HG02938 (cell line): ENCODE measurements around the gene OPCML.

ENCODE experiments used
- ATAC-seq: cut with Tn5 transposase; IDR thresholded peaks from one replicate; pipeline ENCODE4 v1.9.1; 2021; ENCODE audit warnings: mild to moderate bottlenecking, moderate library complexity; ENCODE audit not compliant: unreplicated experiment

The OPCML gene

GRCh38 chr11:132551016-132551415 is 981.3 kb downstream of the OPCML start:
- no peak for ATAC-seq

- ATAC-seq = no peak
Observed at GRCh38 chr11:132549561-132549960, 982.7 kb downstream of the OPCML start.

DNA sequence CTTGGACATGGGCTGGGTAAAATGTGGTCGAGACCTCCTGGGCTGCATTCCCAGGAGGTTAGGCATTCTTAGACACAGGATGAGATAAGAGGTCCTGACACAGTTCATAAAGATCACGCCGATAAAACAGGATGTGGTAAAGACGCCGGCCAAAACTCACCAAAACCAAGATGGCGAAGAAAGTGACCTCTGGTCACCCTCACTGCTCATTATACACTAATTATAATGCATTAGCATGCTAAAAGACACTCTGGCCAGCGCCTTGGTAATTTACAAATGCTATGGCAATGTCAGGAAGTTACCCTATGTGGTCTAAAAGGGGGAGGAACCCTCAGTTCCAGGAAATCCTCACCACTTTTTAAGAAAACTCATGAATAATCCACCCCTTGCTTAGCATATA is 983.3 kb downstream of the OPCML start:
- ATAC-seq = no peak

DNA sequence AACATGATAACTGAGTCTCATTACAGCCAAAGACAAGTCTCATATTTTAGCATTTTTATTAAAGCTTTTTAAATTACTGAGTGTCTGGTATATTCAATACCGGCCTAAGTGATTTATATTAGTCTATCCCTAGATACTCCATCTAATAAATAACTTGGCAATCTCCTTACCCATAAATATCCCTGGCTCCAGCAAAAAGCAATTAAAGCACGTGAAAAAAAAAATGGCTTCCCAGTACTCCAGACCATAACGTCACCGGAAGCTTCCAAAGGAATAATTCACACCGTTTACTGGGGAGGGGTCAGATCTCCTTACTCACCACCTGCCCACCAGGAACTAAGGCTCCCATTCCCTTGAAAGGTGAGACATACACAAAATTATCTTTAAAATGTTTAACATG is 988.3 kb downstream of the OPCML start:
- ATAC-seq = no peak

- ATAC-seq = no peak
Observed at GRCh38 chr11:132541794-132542193, 990.5 kb downstream of the OPCML start.

DNA sequence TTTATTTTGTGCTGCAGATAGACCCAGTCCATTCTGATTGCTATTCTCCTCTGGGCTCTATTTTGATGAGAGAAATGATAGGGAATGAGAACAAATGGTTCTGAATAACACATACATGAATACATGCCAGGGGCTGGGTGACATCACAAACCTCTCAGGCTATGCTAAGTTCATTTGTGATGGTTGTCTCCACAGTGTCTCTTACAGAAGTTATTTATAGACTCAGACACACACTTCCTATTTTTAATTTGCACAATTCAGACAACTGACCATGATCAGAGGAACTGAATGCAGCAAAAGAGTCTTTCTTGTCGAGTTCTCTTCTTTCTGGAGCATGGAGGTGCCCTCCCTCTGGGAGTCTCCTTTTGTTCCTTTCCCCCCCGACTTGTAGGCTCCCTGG is 991.7 kb downstream of the OPCML start:
- ATAC-seq = no peak

GRCh38 chr11:132539590-132540368 is 992.5 kb downstream of the OPCML start:
- no peak for ATAC-seq

DNA sequence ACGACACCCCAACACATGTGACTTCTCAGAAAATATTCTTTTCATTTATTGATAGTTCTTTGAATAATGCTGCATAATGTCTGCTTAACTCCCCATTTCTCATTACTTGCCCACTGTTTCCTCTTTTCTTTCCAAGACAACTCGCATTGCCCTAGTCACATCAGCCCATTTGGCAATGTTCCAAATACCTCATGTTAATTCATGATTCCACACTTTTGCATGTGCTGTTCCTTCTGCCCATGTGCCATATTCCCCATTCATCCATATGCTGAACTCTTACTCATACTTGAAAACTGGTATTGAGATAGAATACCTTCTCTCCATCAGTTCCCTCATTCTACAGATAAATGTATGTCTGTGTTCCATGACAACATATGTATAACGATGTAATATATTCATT is 993.7 kb downstream of the OPCML start:
- no peak for ATAC-seq

- ATAC-seq = no peak
Observed at GRCh38 chr11:132535830-132536229, 996.5 kb downstream of the OPCML start.

DNA sequence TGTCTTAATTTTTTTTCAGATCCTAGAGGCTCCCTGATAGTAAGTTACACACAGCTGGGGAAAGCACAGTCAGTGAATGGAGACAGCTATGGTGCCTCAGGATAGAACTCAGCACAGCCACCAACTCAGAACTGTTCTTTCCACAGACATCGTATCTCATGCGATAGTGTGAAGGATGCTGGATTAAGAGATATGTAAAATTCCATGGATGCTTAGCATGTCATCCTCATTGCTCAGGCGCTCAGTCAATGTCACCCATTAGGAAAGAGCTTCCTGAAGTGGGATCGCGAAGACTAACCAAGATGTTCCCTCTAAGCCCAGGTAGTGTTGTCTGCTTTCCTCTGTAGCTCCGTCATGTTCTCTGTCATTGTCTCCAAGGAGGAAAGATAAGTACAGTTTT is 1000.4 kb downstream of the OPCML start:
- no peak for ATAC-seq

DNA sequence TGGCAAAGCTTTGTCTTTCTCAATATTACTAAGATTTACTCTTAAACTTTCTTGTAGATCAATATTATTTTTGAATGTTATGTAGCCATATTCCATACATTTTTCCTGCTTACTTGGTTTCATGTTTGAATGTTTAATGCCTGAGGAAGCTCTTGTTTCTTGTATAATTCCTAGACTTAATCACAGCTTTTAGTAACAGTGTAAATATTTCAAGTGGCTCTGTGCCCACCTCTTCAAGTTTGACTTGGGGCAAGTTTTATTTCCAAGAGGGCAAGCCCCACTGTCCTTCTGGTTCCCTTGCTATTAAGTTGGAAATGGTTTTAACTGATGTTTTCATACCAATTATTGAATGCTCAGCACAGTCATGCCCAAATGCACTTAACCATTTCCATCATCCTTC is 1004.1 kb downstream of the OPCML start:
- ATAC-seq = no peak

- ATAC-seq = no peak
Observed at GRCh38 chr11:132523929-132524328, 1008.4 kb downstream of the OPCML start.

DNA sequence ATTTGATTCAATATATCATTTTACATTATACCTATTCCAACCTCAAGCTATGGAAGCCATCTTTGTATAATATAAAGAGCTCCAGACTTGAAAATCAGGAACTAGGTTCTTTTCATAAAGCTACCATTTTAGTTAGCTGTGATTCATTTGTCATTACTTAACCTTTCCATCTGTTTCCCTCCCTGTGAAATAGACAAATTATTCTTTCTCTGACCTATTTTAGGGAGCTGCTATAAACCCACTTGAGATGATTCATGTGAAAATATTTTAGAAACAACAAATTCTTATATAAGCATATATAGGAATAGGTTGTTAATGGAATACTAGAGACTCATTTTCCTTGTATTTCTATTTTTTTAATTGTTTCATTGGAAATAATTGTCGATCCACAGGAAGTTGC is 1012.1 kb downstream of the OPCML start:
- ATAC-seq = no peak

- ATAC-seq = no peak
Observed at GRCh38 chr11:132519241-132519815, 1013.0 kb downstream of the OPCML start.

DNA sequence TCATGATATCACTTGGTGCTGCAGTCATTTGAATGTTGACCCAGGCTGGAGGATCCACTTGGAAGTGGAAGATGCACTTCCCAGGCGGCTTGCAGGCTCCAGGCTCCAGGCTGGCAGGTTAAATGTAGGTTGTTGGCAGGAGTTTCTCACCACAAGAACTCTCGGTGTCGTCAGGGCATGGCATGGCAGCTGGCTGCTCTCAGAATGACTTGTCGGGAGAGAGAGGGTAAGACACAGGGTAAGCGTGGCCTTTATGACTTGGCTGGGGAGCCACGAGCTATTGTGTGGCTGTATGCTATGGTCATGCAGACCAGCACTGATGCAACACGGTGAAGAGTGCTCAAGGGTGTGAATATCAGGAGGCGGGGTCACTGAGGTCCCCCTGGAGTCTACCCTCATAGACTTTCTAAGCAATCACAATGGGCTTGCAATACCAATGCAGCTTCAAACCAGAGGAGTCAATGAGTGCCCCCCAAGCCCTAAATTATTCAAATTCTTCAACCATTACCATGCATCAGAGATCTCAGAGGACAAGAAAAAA is 1027.7 kb downstream of the OPCML start:
- no peak for ATAC-seq

GRCh38 chr11:132501356-132501755 is 1030.9 kb downstream of the OPCML start:
- no peak for ATAC-seq

GRCh38 chr11:132499661-132500060 is 1032.6 kb downstream of the OPCML start:
- no peak for ATAC-seq

DNA sequence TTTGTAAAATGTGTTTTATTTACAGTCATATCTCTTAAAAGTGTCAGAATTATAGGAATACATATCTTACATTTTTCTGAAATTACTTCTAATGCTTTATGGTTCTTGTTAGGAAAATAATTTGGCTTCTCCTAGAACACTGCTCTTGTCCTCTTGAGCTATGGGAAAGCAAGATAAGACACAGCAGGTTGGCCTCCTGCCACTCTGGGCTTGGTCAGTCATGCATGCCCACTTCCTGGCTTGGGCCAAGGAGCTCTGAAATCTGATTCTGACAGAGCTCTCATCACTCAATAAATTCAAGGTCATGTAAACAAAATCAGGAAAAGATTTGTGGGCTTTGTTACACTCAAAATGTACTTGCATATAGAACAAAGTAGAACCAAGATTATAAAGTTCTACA is 1036.0 kb downstream of the OPCML start:
- ATAC-seq = no peak

GRCh38 chr11:132493801-132494200 is 1038.5 kb downstream of the OPCML start:
- ATAC-seq = no peak

GRCh38 chr11:132490978-132491377 is 1041.3 kb downstream of the OPCML start:
- ATAC-seq = no peak

DNA sequence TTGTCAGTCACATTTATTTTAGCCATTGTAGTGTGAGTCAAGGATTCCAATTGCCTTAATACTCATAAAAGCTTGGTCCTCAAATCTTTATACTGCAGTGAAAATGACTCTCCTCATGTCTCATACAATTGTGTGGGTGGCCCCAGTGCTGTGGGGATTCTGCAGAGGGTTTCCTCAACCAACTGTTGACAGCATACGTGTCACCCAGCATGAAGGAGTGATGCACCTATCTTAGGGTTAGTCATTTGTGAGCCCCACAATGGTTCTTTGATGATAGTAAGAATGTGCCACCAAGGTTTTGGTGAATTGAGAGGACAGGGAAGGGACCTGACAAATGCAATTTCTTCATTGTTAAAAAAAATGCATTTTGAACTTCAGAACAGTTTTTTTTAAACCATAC is 1046.2 kb downstream of the OPCML start:
- ATAC-seq = no peak

GRCh38 chr11:132475026-132475425 is 1057.3 kb downstream of the OPCML start:
- no peak for ATAC-seq
